A549 (cell line): ENCODE measurements around the gene PDGFB. TPM values are rescaled to one million over a fixed set of nuclear protein-coding genes. Genes with fewer than 3 reads are reported as not detected.

Experiments
- ATAC-seq, 2 experiments: fragments of 200-7000 bp in 1 of 2; fragments of >200 bp in 1 of 2; cut with Nextera tagmentation in 1 of 2; cut with Tn5 transposase in 1 of 2; 3 replicates each; pipeline versions ENCODE4 v1.8.0 to v1.9.1; 2018 to 2020; ENCODE audit warnings: mild to moderate bottlenecking in 1 of 2, moderate library complexity in 1 of 2
- CTCF ChIA-PET: fragments of 300-600 bp; sonication (Branson Sonifier 250); formaldehyde crosslinking; extraction: SDS; loops from one replicate; lab custom pipeline; 2021; ENCODE audit warnings: antibody characterized with exemption, inconsistent platforms; lab: Yijun Ruan, JAX
- POLR2A ChIA-PET: fragments of 350-600 bp; formaldehyde crosslinking; extraction: SDS; loops from one replicate; lab custom pipeline; 2021; ENCODE audit warnings: antibody characterized with exemption, inconsistent platforms; lab: Yijun Ruan, JAX
- DNase-seq, 2 experiments: peaks; one replicate each; pipeline versions ENCODE4 v3.0.0 to v3.0.0-alpha.2; 2011 to 2016; ENCODE audit warnings: low read depth in 1 of 2, low spot score in 1 of 2
- FAIRE-seq: peaks from 2 replicates; lab custom pipeline; 2011; peaks lifted over from hg19 to GRCh38; lab: Jason Lieb, UNC
- H3K27ac ChIP-seq, 2 experiments: fragments of >200 bp; sonication (Bioruptor Twin); formaldehyde crosslinking; 3 replicates each; pipeline ENCODE4 v1.5.1; 2016 to 2017
- H3K4me1 ChIP-seq: fragments of >200 bp; sonication (Bioruptor Twin); formaldehyde crosslinking; 3 replicates; pipeline ENCODE4 v1.6.1; 2016
- H3K4me2 ChIP-seq: fragments of >200 bp; sonication (Bioruptor Twin); formaldehyde crosslinking; 3 replicates; pipeline ENCODE4 v1.6.1; 2016
- H3K4me3 ChIP-seq: fragments of >200 bp; sonication (Bioruptor Twin); formaldehyde crosslinking; 3 replicates; pipeline ENCODE4 v1.5.1; 2016
- H3K9me3 ChIP-seq: fragments of >200 bp; sonication (Bioruptor Twin); formaldehyde crosslinking; 3 replicates; pipeline ENCODE4 v1.6.1; 2016
- BHLHE40 ChIP-seq: IDR thresholded peaks from 2 replicates; pipeline ENCODE4 v1.6.1; 2012; ENCODE audit warnings: low read depth, low read length, inconsistent platforms
- CHD4 ChIP-seq: fragments of 200-600 bp; sonication (generic); IDR thresholded peaks from 2 replicates; pipeline ENCODE4 v1.6.1; 2016; ENCODE audit warnings: antibody characterized with exemption, mild to moderate bottlenecking, borderline replicate concordance
- EHMT2 ChIP-seq: fragments of 200-600 bp; sonication (generic); IDR thresholded peaks from 2 replicates; pipeline ENCODE4 v1.6.1; 2016; ENCODE audit warnings: antibody characterized with exemption, low read depth, mild to moderate bottlenecking, moderate library complexity
- ESRRA ChIP-seq: fragments of 150-350 bp; IDR thresholded peaks from 2 replicates; pipeline ENCODE4 v1.6.1; 2014; ENCODE audit warnings: mild to moderate bottlenecking, low read length, borderline replicate concordance
- FOXS1 ChIP-seq: fragments of 250-450 bp; sonication (Bioruptor Pico); IDR thresholded peaks from 2 replicates; pipeline ENCODE4 v1.5.0; 2020; ENCODE audit warnings: mild to moderate bottlenecking, moderate library complexity
- HOXA7 ChIP-seq: fragments of 250-450 bp; sonication (Bioruptor Pico); IDR thresholded peaks from 2 replicates; pipeline ENCODE4 v1.5.0; 2020; ENCODE audit warnings: mild to moderate bottlenecking, moderate library complexity
- JUN ChIP-seq, 2 experiments: fragments of >200 bp; sonication (Bioruptor Twin); formaldehyde crosslinking; IDR thresholded peaks; 2 replicates in 1 of 2; 3 replicates in 1 of 2; pipeline ENCODE4 v1.6.1; 2016 to 2017
- KDM5A ChIP-seq: fragments of 200-600 bp; sonication (generic); IDR thresholded peaks from 2 replicates; pipeline ENCODE4 v1.6.1; 2016; ENCODE audit warnings: antibody characterized with exemption, mild to moderate bottlenecking
- MAFK ChIP-seq: fragments of 450-650 bp; IDR thresholded peaks from 2 replicates; pipeline ENCODE4 v1.6.1; 2014; ENCODE audit not compliant: partially characterized antibody
- MAZ ChIP-seq: fragments of 150-350 bp; IDR thresholded peaks from 2 replicates; pipeline ENCODE4 v1.6.1; 2014; ENCODE audit warnings: antibody characterized with exemption, low read depth, low read length, borderline replicate concordance
- NFE2L2 ChIP-seq: fragments of 150-350 bp; conservative IDR thresholded peaks from 2 replicates; pipeline ENCODE4 v1.6.1; 2014; ENCODE audit warnings: low read length
- PHF8 ChIP-seq: fragments of 200-600 bp; sonication (generic); IDR thresholded peaks from 2 replicates; pipeline ENCODE4 v1.6.1; 2016; ENCODE audit warnings: low read depth, mild to moderate bottlenecking, antibody characterized with exemption, moderate library complexity, borderline replicate concordance
- POLR2A ChIP-seq: IDR thresholded peaks from 2 replicates; pipeline ENCODE4 v1.6.1; 2012; ENCODE audit warnings: mild to moderate bottlenecking, low read length
- RAD21 ChIP-seq, 2 experiments: fragments of >200 bp in 1 of 2; sonication (Bioruptor Twin) in 1 of 2; formaldehyde crosslinking in 1 of 2; IDR thresholded peaks in 1 of 2; conservative IDR thresholded peaks in 1 of 2; 2 replicates in 1 of 2; 3 replicates in 1 of 2; pipeline ENCODE4 v1.6.1; 2012 to 2018; ENCODE audit warnings: inconsistent platforms in 1 of 2
- RCOR1 ChIP-seq: fragments of 150-350 bp; IDR thresholded peaks from 2 replicates; pipeline ENCODE4 v1.6.1; 2014; ENCODE audit warnings: antibody characterized with exemption, low read length, low read depth
- RNF2 ChIP-seq: fragments of 200-600 bp; sonication (generic); IDR thresholded peaks from 2 replicates; pipeline ENCODE4 v1.6.1; 2016; ENCODE audit warnings: low read depth, mild to moderate bottlenecking, antibody characterized with exemption, moderate library complexity, borderline replicate concordance
- ZNF302 ChIP-seq: fragments of 250-450 bp; sonication (Bioruptor Pico); IDR thresholded peaks from 2 replicates; pipeline ENCODE4 v1.9.0; 2021; ENCODE audit warnings: inconsistent platforms, mild to moderate bottlenecking, moderate library complexity
- WGBS: methylation state at CpG from one replicate; pipeline ENCODE4 v1.1.6; 2017; ENCODE audit errors: missing lambda C conversion rate; 5-methylcytosine and 5-hydroxymethylcytosine counted together
- polyA plus RNA-seq, 4 experiments: library from polyadenylated mRNA; depleted of rRNA in 3 of 4; stranded (reverse); fragments of >200 nt; fragmentation: RNase III in 1 of 4; extraction: RNeasy Plus Mini Kit Qiagen cat#74134 plus additional on column Dnase treatment in 1 of 4; gene quantifications; 2 replicates in 3 of 4; 3 replicates in 1 of 4; pipeline ENCODE4 v1.2.3, GENCODE V29; 2011 to 2017
- TF ChIP-seq, protein P1 (sequence below): fragments of 250-450 bp; sonication (Bioruptor Pico); IDR thresholded peaks from 2 replicates; pipeline ENCODE4 v1.5.0; 2021; ENCODE audit warnings: mild to moderate bottlenecking, moderate library complexity, borderline replicate concordance
- TF ChIP-seq, protein P2 (sequence below): fragments of 250-450 bp; sonication (Bioruptor Pico); IDR thresholded peaks from 2 replicates; pipeline ENCODE4 v1.5.0; 2020; ENCODE audit warnings: low read depth, mild to moderate bottlenecking, moderate library complexity
- TF ChIP-seq, protein P3 (sequence below): fragments of 200-600 bp; sonication (generic); IDR thresholded peaks from 2 replicates; pipeline ENCODE4 v1.6.1; 2016; ENCODE audit warnings: antibody characterized with exemption, mild to moderate bottlenecking, moderate library complexity

Gene PDGFB
- polyA plus RNA-seq, 2 of the 4 experiments (the other 2 are of a cell fraction) = 2.1 to 4.5 TPM

DNA sequence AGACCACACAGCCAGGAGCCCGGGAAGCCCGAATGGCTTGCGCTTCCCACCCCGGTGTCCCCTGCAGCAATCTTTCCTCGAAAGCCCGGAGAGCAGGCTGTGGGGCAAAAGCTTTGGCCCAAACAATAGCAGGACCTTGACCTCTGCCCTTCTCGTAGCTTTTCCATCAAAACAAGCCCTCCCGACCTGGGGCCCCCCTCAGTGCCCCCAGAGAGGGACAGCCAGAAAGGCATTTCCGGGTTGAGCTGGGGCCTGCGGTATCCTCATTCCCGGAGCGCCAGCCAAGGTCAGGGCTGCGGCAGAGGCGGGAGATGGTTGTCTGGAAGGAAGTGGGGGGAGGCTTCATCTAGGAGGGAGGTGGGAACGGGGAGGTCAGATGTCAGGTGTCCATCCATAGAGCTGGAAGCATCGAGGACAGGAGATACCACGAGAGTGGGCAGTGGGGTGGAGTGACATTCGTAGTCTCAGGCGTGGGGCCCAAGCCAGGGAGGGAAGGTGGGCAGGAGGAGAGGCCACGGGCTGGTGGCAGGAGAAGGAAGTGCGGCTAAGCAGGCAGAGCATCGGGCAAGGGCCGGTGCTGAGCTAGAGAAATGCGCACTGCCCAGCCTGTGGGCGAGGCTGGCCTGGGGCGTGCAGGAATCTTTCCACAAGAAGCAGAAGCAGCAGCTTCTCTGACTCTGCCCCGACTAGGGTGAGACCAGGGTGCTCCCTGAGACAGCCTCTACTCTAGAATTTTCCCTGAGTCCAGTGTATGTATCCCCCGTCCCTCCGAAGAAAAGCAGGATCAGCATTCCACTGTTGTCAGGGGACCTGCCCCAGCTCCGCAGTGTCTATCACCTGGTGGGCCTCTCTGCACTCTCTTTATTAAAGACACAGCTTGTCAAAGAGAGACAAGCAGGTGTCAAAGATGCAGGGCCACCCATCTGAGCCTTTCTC is 14.3 kb downstream of the PDGFB start:
- ATAC-seq = peak; percentile 60 to 67; a peak in 4 of 6 replicates
- Histone ChIP-seq H3K4me2 (no peak overlapping the region), H3K9me3 (no peaks in the 10 kb centered on the region), H3K27ac (no peak overlapping the region), H3K4me3 (no peak overlapping the region), H3K4me1 (peaks cover 2% of the 10 kb centered on the region; the same call in 1 of the 3 replicates)
- no peak for DNase-seq
- 89% methylated on average over 30 of the region's 30 CpGs for WGBS
- no peak for TF ChIP-seq JUN (IDR thresholded peaks at IDR 0.05)
- TF ChIP-seq, protein P1, sequence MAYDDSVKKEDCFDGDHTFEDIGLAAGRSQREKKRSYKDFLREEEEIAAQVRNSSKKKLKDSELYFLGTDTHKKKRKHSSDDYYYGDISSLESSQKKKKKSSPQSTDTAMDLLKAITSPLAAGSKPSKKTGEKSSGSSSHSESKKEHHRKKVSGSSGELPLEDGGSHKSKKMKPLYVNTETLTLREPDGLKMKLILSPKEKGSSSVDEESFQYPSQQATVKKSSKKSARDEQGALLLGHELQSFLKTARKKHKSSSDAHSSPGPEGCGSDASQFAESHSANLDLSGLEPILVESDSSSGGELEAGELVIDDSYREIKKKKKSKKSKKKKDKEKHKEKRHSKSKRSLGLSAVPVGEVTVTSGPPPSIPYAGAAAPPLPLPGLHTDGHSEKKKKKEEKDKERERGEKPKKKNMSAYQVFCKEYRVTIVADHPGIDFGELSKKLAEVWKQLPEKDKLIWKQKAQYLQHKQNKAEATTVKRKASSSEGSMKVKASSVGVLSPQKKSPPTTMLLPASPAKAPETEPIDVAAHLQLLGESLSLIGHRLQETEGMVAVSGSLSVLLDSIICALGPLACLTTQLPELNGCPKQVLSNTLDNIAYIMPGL (CRISPR knock-in tag) = no peak
- TF ChIP-seq RAD21 (conservative IDR thresholded peaks at IDR 0.05 in 1 of 2, IDR thresholded peaks at IDR 0.05 in 1 of 2) = no peak
- TF ChIP-seq, protein P2, sequence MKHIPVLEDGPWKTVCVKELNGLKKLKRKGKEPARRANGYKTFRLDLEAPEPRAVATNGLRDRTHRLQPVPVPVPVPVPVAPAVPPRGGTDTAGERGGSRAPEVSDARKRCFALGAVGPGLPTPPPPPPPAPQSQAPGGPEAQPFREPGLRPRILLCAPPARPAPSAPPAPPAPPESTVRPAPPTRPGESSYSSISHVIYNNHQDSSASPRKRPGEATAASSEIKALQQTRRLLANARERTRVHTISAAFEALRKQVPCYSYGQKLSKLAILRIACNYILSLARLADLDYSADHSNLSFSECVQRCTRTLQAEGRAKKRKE (CRISPR knock-in tag) = no peak
- TF ChIP-seq PHF8 = no peak
- no peak for TF ChIP-seq ZNF302
- TF ChIP-seq KDM5A = no peak
- no peak for TF ChIP-seq POLR2A
- no peak for TF ChIP-seq ESRRA
- ChIA-PET POLR2A (no interaction called here), CTCF (interaction anchor here (1.1 to 3.1 kb wide), 4 partner anchors 9 to 61 kb away, joined by 3 to 10 read pairs (median 6); no protein-coding TSS in a partner anchor)
- FAIRE-seq = no peak

DNA sequence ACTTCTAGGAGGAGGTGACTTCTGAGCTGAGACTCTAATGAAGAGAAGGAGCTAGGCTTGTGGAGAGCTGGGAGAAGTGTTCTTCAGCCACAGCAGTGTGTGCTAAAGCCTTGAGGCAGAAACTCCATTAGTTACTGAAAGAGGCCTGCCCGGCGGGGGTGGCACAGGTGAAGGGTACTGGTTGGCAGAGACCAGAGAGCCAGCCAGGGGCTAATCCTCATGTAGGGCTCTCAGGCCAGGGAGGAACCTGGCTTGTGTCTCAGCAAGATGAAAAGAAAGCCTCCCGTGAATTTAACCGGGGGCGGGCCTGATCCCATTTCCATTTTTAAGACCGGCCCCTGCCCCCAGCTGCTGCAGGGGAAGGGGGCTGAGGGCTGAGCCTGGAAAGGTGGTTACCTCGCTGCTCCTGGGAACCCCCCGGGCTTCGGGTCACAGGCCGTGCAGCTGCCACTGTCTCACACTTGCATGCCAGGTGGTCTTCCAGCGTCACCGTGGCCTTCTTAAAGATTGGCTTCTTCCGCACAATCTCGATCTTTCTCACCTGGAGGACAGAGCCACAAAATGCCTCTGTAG is 15.0 kb downstream of the PDGFB start:
- POLR2A ChIA-PET = no interaction called here
- FAIRE-seq = no peak

More for the DNA sequence above, 15.0 kb downstream of the PDGFB start:
- no peak overlapping the region for H3K4me3 ChIP-seq
- H3K4me1 ChIP-seq = no peaks in the 10 kb centered on the region
- WGBS = 93% methylated on average over 14 of the region's 14 CpGs
- TF ChIP-seq EHMT2 = no peak
- no peak for TF ChIP-seq ESRRA
- TF ChIP-seq MAFK = no peak
- TF ChIP-seq RNF2 = no peak
- no peak for TF ChIP-seq FOXS1
- no peak for TF ChIP-seq HOXA7 (CRISPR knock-in tag)
- TF ChIP-seq NFE2L2 = no peak
- TF ChIP-seq, protein P3, sequence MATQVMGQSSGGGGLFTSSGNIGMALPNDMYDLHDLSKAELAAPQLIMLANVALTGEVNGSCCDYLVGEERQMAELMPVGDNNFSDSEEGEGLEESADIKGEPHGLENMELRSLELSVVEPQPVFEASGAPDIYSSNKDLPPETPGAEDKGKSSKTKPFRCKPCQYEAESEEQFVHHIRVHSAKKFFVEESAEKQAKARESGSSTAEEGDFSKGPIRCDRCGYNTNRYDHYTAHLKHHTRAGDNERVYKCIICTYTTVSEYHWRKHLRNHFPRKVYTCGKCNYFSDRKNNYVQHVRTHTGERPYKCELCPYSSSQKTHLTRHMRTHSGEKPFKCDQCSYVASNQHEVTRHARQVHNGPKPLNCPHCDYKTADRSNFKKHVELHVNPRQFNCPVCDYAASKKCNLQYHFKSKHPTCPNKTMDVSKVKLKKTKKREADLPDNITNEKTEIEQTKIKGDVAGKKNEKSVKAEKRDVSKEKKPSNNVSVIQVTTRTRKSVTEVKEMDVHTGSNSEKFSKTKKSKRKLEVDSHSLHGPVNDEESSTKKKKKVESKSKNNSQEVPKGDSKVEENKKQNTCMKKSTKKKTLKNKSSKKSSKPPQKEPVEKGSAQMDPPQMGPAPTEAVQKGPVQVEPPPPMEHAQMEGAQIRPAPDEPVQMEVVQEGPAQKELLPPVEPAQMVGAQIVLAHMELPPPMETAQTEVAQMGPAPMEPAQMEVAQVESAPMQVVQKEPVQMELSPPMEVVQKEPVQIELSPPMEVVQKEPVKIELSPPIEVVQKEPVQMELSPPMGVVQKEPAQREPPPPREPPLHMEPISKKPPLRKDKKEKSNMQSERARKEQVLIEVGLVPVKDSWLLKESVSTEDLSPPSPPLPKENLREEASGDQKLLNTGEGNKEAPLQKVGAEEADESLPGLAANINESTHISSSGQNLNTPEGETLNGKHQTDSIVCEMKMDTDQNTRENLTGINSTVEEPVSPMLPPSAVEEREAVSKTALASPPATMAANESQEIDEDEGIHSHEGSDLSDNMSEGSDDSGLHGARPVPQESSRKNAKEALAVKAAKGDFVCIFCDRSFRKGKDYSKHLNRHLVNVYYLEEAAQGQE = no peak
- no peak for TF ChIP-seq RAD21 (conservative IDR thresholded peaks at IDR 0.05 in 1 of 2, IDR thresholded peaks at IDR 0.05 in 1 of 2)
- no peak for TF ChIP-seq RCOR1
- TF ChIP-seq, protein P2 (CRISPR knock-in tag) = no peak
- TF ChIP-seq MAZ = no peak
- TF ChIP-seq BHLHE40 = no peak
- no peak for TF ChIP-seq CHD4
- H3K4me2 ChIP-seq = no peak overlapping the region
- H3K27ac ChIP-seq = no peak overlapping the region
- CTCF ChIA-PET = interaction anchor here (1.3 to 3.1 kb wide), 4 partner anchors 10 to 60 kb away, joined by 3 to 10 read pairs (median 9); no protein-coding TSS in a partner anchor
- DNase-seq (no peak), ATAC-seq (no peak)
- H3K9me3 ChIP-seq = no peaks in the 10 kb centered on the region
